ENCODE results near the gene CYSTM1. TPM values are rescaled to one million over a fixed set of nuclear protein-coding genes. Genes with fewer than 3 reads are reported as not detected.

The CYSTM1 gene
- total RNA-seq, 1 experiment from 2014 or later: 93.5 TPM

- Histone ChIP-seq H3K9me3 (no peaks in the 10 kb centered on the region), H3K36me3 (ENCODE audit: control insufficient read depth, insufficient read depth, low read length) (peaks cover 2% of the 10 kb centered on the region; the same call in 1 of the 2 replicates), H3K4me1 (peaks cover 43% of the 10 kb centered on the region), H3K27me3 (replicated peaks; ENCODE audit: control insufficient read depth, insufficient read depth, low read length) (no peaks in the 10 kb centered on the region), H3K4me3 (ENCODE audit: low read depth, low read length) (no peak overlapping the region)
- peaks cover 47% of the 10 kb centered on the region for H3K4me1 Mint-ChIP-seq (ENCODE audit: low read depth, unreplicated experiment)
- ChIA-PET POLR2A (no interaction called here), CTCF (no interaction called here)
- H3K36me3 Mint-ChIP-seq (ENCODE audit: insufficient read depth, unreplicated experiment): peaks cover 5% of the 10 kb centered on the region
- TF ChIP-seq, protein P1, sequence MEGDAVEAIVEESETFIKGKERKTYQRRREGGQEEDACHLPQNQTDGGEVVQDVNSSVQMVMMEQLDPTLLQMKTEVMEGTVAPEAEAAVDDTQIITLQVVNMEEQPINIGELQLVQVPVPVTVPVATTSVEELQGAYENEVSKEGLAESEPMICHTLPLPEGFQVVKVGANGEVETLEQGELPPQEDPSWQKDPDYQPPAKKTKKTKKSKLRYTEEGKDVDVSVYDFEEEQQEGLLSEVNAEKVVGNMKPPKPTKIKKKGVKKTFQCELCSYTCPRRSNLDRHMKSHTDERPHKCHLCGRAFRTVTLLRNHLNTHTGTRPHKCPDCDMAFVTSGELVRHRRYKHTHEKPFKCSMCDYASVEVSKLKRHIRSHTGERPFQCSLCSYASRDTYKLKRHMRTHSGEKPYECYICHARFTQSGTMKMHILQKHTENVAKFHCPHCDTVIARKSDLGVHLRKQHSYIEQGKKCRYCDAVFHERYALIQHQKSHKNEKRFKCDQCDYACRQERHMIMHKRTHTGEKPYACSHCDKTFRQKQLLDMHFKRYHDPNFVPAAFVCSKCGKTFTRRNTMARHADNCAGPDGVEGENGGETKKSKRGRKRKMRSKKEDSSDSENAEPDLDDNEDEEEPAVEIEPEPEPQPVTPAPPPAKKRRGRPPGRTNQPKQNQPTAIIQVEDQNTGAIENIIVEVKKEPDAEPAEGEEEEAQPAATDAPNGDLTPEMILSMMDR (IDR thresholded peaks at IDR 0.05; ENCODE audit: insufficient read depth in 1 of 2, low read depth in 1 of 2, low read length in 1 of 2, severe bottlenecking in 1 of 2, unreplicated experiment in 1 of 2): no peak
- H3K4me3 Mint-ChIP-seq (ENCODE audit: unreplicated experiment): no peak overlapping the region
- H3K27ac Mint-ChIP-seq (ENCODE audit: unreplicated experiment): no peak overlapping the region
- intact Hi-C loops (cut with micrococcal nuclease; ENCODE audit: unreplicated experiment): no loop called here
- no TSS peak for BruUV-seq (replicated peaks)
- DNase-seq: no peak
- H3K27me3 Mint-ChIP-seq (ENCODE audit: insufficient read depth, unreplicated experiment): no peaks in the 10 kb centered on the region
- H3K9me3 Mint-ChIP-seq (ENCODE audit: unreplicated experiment): no peaks in the 10 kb centered on the region
Measured at GRCh38 chr5:140224658-140225057, 49.7 kb downstream of the CYSTM1 start.

DNA sequence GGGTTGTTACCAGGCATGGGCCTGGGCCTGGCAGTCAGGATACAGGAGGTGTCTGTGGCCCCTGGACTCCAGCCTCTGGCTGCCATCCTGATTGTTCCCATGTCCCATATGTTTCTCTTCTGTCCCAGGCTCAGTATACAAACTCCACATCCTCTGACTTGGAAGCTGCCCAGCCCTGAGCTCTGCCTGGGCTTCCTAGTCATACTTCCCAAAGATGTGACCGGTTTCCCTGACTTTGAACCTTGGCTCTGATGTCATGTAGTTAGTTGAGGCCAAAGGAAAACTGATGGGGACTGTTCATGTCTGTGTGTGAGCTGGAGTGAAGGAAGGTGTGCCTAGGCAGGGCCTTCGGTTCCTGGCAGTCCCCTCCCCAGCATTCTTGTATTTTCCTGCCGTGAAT is 50.4 kb downstream of the CYSTM1 start:
- intact Hi-C loops (cut with micrococcal nuclease; ENCODE audit: unreplicated experiment): no loop called here
- H3K27ac Mint-ChIP-seq (ENCODE audit: unreplicated experiment): no peak overlapping the region
- Histone ChIP-seq H3K36me3 (ENCODE audit: control insufficient read depth, insufficient read depth, low read length) (peaks cover 2% of the 10 kb centered on the region; the same call in 1 of the 2 replicates), H3K9me3 (no peaks in the 10 kb centered on the region), H3K4me1 (peaks cover 36% of the 10 kb centered on the region), H3K4me3 (ENCODE audit: low read depth, low read length) (no peak overlapping the region), H3K27me3 (replicated peaks; ENCODE audit: control insufficient read depth, insufficient read depth, low read length) (no peaks in the 10 kb centered on the region)
- ChIA-PET CTCF (no interaction called here), POLR2A (no interaction called here)
- BruUV-seq (replicated peaks): no TSS peak
- H3K4me3 Mint-ChIP-seq (ENCODE audit: unreplicated experiment): no peak overlapping the region
- TF ChIP-seq, protein P1 (IDR thresholded peaks at IDR 0.05; ENCODE audit: insufficient read depth in 1 of 2, low read depth in 1 of 2, low read length in 1 of 2, severe bottlenecking in 1 of 2, unreplicated experiment in 1 of 2): no peak
- no peaks in the 10 kb centered on the region for H3K9me3 Mint-ChIP-seq (ENCODE audit: unreplicated experiment)
- no peaks in the 10 kb centered on the region for H3K27me3 Mint-ChIP-seq (ENCODE audit: insufficient read depth, unreplicated experiment)
- H3K36me3 Mint-ChIP-seq (ENCODE audit: insufficient read depth, unreplicated experiment): peaks cover 5% of the 10 kb centered on the region
- no peak for DNase-seq
- H3K4me1 Mint-ChIP-seq (ENCODE audit: low read depth, unreplicated experiment): peaks cover 39% of the 10 kb centered on the region

- H3K4me1 ChIP-seq: peaks cover 19% of the 10 kb centered on the region
- intact Hi-C loops (cut with micrococcal nuclease; ENCODE audit: unreplicated experiment): no loop called here
- H3K27me3 ChIP-seq (replicated peaks; ENCODE audit: control insufficient read depth, insufficient read depth, low read length): no peaks in the 10 kb centered on the region
- H3K4me3 Mint-ChIP-seq (ENCODE audit: unreplicated experiment): no peak overlapping the region
- TF ChIP-seq, protein P1 (IDR thresholded peaks at IDR 0.05; ENCODE audit: insufficient read depth in 1 of 2, low read depth in 1 of 2, low read length in 1 of 2, severe bottlenecking in 1 of 2, unreplicated experiment in 1 of 2): peak in 1 of 2 experiments; percentile 7
- BruUV-seq (replicated peaks): no TSS peak
- no peak for DNase-seq
- H3K4me1 Mint-ChIP-seq (ENCODE audit: low read depth, unreplicated experiment): peaks cover 31% of the 10 kb centered on the region
- peaks cover 3% of the 10 kb centered on the region for H3K36me3 ChIP-seq (ENCODE audit: control insufficient read depth, insufficient read depth, low read length)
- no peak overlapping the region for H3K4me3 ChIP-seq (ENCODE audit: low read depth, low read length)
- peaks cover 7% of the 10 kb centered on the region for H3K9me3 Mint-ChIP-seq (ENCODE audit: unreplicated experiment)
- ChIA-PET CTCF (interaction anchor here (0.8 to 1.1 kb wide), 3 partner anchors 11 to 57 kb away, joined by 4 to 9 read pairs (median 5); no protein-coding TSS in a partner anchor), POLR2A (no interaction called here)
- no peaks in the 10 kb centered on the region for H3K27me3 Mint-ChIP-seq (ENCODE audit: insufficient read depth, unreplicated experiment)
- peaks cover 5% of the 10 kb centered on the region for H3K36me3 Mint-ChIP-seq (ENCODE audit: insufficient read depth, unreplicated experiment)
- peak overlapping the region; percentile 37 for H3K27ac Mint-ChIP-seq (ENCODE audit: unreplicated experiment)
- H3K9me3 ChIP-seq: no peaks in the 10 kb centered on the region
Measured at GRCh38 chr5:140227046-140227445, 52.1 kb downstream of the CYSTM1 start.

All from Caco-2 (cell line).